B cell (primary cell): ENCODE results near the gene PTPN5. TPM values are rescaled to one million over a fixed set of nuclear protein-coding genes. Genes with fewer than 3 reads are reported as not detected.

Source experiments
- ATAC-seq: fragments of 200-7000 bp; cut with Tn5 transposase; one replicate; pipeline ENCODE4 v1.10.0; 2021; ENCODE audit warnings: low read depth, mild to moderate bottlenecking, moderate number of reproducible peaks, moderate library complexity
- CTCF ChIA-PET: fragments of 350-600 bp; sonication (Branson Sonifier 250); formaldehyde crosslinking; loops from one replicate; lab custom pipeline; 2021; ENCODE audit warnings: antibody characterized with exemption, inconsistent platforms; lab: Charles Lee
- POLR2A ChIA-PET: fragments of 350-600 bp; sonication (Branson Sonifier 250); formaldehyde crosslinking; loops from one replicate; lab custom pipeline; 2021; ENCODE audit warnings: antibody characterized with exemption; lab: Charles Lee
- DNase-seq: peaks from one replicate; pipeline ENCODE4 v3.0.0; 2013
- H2AFZ ChIP-seq: 2 replicates; pipeline ENCODE4 v1.6.1; 2012; ENCODE audit warnings: mild to moderate bottlenecking, low read depth, low read length; ENCODE audit not compliant: insufficient read depth, poor library complexity, severe bottlenecking
- H3K27ac ChIP-seq, 2 donors: 1 replicate in 1 of 2; 2 replicates in 1 of 2; pipeline ENCODE4 v1.5.1; 2012 to 2013; ENCODE audit warnings: low read length in 2 of 2, mild to moderate bottlenecking in 2 of 2, moderate library complexity in 1 of 2
- H3K27me3 ChIP-seq, 4 experiments: fragments of 200-600 bp in 1 of 4; sonication (generic) in 1 of 4; replicated peaks in 1 of 4; 1 replicate in 2 of 4; 2 replicates in 2 of 4; pipeline versions ENCODE4 v1.6.1 to v1.7.0; 2013 to 2016; ENCODE audit warnings: low read length in 3 of 4, mild to moderate bottlenecking in 2 of 4, mixed read lengths in 1 of 4, moderate library complexity in 1 of 4; ENCODE audit not compliant: insufficient read depth in 4 of 4, control insufficient read depth in 3 of 4; ENCODE audit errors: control extremely low read depth in 1 of 4
- H3K36me3 ChIP-seq, 2 experiments: replicated peaks in 1 of 2; 1 replicate in 1 of 2; 2 replicates in 1 of 2; pipeline versions ENCODE4 v1.6.1 to v1.7.1; 2013; ENCODE audit warnings: low read length in 1 of 2; ENCODE audit not compliant: insufficient read depth in 2 of 2, control insufficient read depth in 1 of 2; ENCODE audit errors: control extremely low read depth in 1 of 2, extremely low read depth in 1 of 2
- H3K4me1 ChIP-seq, 2 donors: fragments of 200-600 bp in 1 of 2; sonication (generic) in 1 of 2; 1 replicate in 1 of 2; 2 replicates in 1 of 2; pipeline versions ENCODE4 v1.5.1 to v1.6.1; 2013 to 2017; ENCODE audit warnings: low read length in 2 of 2; ENCODE audit not compliant: control insufficient read depth in 2 of 2, insufficient read depth in 2 of 2
- H3K4me2 ChIP-seq: replicated peaks from 2 replicates; pipeline ENCODE3; 2012; ENCODE audit warnings: mild to moderate bottlenecking, low read depth, low read length; ENCODE audit not compliant: poor library complexity, severe bottlenecking
- H3K4me3 ChIP-seq, 5 experiments: fragments of 200-600 bp in 1 of 5; sonication (generic) in 1 of 5; 1 replicate in 3 of 5; 2 replicates in 2 of 5; pipeline versions ENCODE4 v1.5.1 to v1.7.0; 2011 to 2016; ENCODE audit warnings: low read length in 4 of 5, mild to moderate bottlenecking in 4 of 5, low read depth in 2 of 5, control low read depth in 1 of 5, moderate library complexity in 1 of 5; ENCODE audit not compliant: insufficient read depth in 1 of 5; ENCODE audit errors: control extremely low read depth in 1 of 5, extremely low read depth in 1 of 5
- H3K79me2 ChIP-seq: fragments of 200-600 bp; sonication (generic); one replicate; pipeline ENCODE4 v1.6.0; 2016; ENCODE audit warnings: low read length; ENCODE audit not compliant: control insufficient read depth, insufficient read depth
- H3K9ac ChIP-seq: fragments of 200-600 bp; sonication (generic); 2 replicates; pipeline ENCODE4 v1.6.1; 2017; ENCODE audit warnings: mild to moderate bottlenecking, low read length, moderate library complexity
- H3K9me3 ChIP-seq, 3 donors: one replicate each; pipeline versions ENCODE4 v1.6.1 to v1.7.1; 2013; ENCODE audit warnings: low read length in 2 of 3; ENCODE audit not compliant: control insufficient read depth in 2 of 3, insufficient read depth in 1 of 3; ENCODE audit errors: control extremely low read depth in 1 of 3
- H4K20me1 ChIP-seq: 2 replicates; pipeline ENCODE4 v1.6.0; 2012; ENCODE audit warnings: mild to moderate bottlenecking, low read length; ENCODE audit not compliant: insufficient read depth, control insufficient read depth, poor library complexity, severe bottlenecking
- H3K27ac Mint-ChIP-seq: one replicate; pipeline ENCODE4 v1.8.0; 2021; ENCODE audit warnings: mixed read lengths
- H3K27me3 Mint-ChIP-seq: one replicate; pipeline ENCODE4 v1.8.0; 2021; ENCODE audit warnings: mixed read lengths
- H3K4me1 Mint-ChIP-seq: one replicate; pipeline ENCODE4 v1.8.0; 2021; ENCODE audit warnings: mixed read lengths
- H3K4me3 Mint-ChIP-seq: one replicate; pipeline ENCODE4 v1.8.0; 2021; ENCODE audit warnings: mixed read lengths
- H3K9me3 Mint-ChIP-seq: one replicate; pipeline ENCODE4 v1.8.0; 2022; ENCODE audit warnings: mixed read lengths; ENCODE audit not compliant: insufficient read depth
- EZH2 ChIP-seq: IDR thresholded peaks from 2 replicates; pipeline ENCODE4 v1.6.1; 2012; ENCODE audit warnings: borderline replicate concordance, low read depth, mild to moderate bottlenecking, moderate library complexity, low read length; ENCODE audit not compliant: insufficient read depth, poor library complexity, severe bottlenecking
- WGBS: methylation state at CpG from one replicate; pipeline ENCODE4 v1.1.5; 2013; ENCODE audit warnings: missing lambda C conversion rate; ENCODE audit not compliant: insufficient coverage; 5-methylcytosine and 5-hydroxymethylcytosine counted together
- intact Hi-C: fragments of 100-400 bp; cut with micrococcal nuclease; formaldehyde crosslinking; loops from one replicate; pipeline ENCODE4 v1.10.0; 2022
- polyA minus RNA-seq: library from RNA; depleted of rRNA, polyadenylated mRNA; stranded (reverse); fragments of >200 nt; gene quantifications from 2 replicates; pipeline ENCODE4 v1.2.3, GENCODE V29; 2012
- polyA plus RNA-seq: library from polyadenylated mRNA; depleted of rRNA; stranded (reverse); fragments of >200 nt; gene quantifications from 2 replicates; pipeline ENCODE4 v1.2.3, GENCODE V29; 2012
- total RNA-seq, 2 donors: library from RNA; stranded (reverse); fragments of 120-200 nt in 1 of 2; gene quantifications; 1 replicate in 1 of 2; 2 replicates in 1 of 2; pipeline versions ENCODE4 v1.2.3 to v1.2.4, GENCODE V29; 2013 to 2022
- TF ChIP-seq, protein P1 (sequence below): fragments of 200-600 bp; IDR thresholded peaks from one replicate; pipeline ENCODE4 v1.8.0; 2022; ENCODE audit warnings: antibody characterized with exemption, mild to moderate bottlenecking

The PTPN5 gene
- total RNA-seq (not detected in 2 replicates), polyA plus RNA-seq (not detected in 2 replicates), polyA minus RNA-seq (not detected in 2 replicates)
- total RNA-seq (2013): not detected

- H3K4me2 ChIP-seq: peak within 1 kb of the TSS; percentile 30
- Mint-ChIP-seq H3K9me3 (no peaks in the 10 kb centered on the region), H3K4me1 (peaks cover 8% of the 10 kb centered on the region), H3K4me3 (no peak within 1 kb of the TSS), H3K27ac (no peak within 1 kb of the TSS), H3K27me3 (peaks cover 56% of the 10 kb centered on the region)
- ChIA-PET POLR2A (no interaction called here), CTCF (interaction anchor here (0.6 kb wide), 1 partner anchor 225 kb away, joined by 3 read pairs; no protein-coding TSS in a partner anchor)
- no peaks in the 10 kb centered on the region for H3K36me3 ChIP-seq
- H3K9ac ChIP-seq: no peak within 1 kb of the TSS
- WGBS: 4% methylated on average over 93 of the region's 94 CpGs
- H3K27me3 ChIP-seq: peaks cover 0 to 37% (median 7%) of the 10 kb centered on the region in 4 experiments
- intact Hi-C loops: no loop called here
- H3K9me3 ChIP-seq: no peaks in the 10 kb centered on the region
- peaks cover 0 to 3% of the 10 kb centered on the region in 2 donors for H3K4me1 ChIP-seq
- H4K20me1 ChIP-seq: no peaks in the 10 kb centered on the region
- DNase-seq (no peak), ATAC-seq (no peak)
- no peak within 1 kb of the TSS for H2AFZ ChIP-seq
- H3K79me2 ChIP-seq: no peaks in the 10 kb centered on the region
- no peak within 1 kb of the TSS for H3K4me3 ChIP-seq
- no peak for TF ChIP-seq EZH2
- TF ChIP-seq, protein P1, sequence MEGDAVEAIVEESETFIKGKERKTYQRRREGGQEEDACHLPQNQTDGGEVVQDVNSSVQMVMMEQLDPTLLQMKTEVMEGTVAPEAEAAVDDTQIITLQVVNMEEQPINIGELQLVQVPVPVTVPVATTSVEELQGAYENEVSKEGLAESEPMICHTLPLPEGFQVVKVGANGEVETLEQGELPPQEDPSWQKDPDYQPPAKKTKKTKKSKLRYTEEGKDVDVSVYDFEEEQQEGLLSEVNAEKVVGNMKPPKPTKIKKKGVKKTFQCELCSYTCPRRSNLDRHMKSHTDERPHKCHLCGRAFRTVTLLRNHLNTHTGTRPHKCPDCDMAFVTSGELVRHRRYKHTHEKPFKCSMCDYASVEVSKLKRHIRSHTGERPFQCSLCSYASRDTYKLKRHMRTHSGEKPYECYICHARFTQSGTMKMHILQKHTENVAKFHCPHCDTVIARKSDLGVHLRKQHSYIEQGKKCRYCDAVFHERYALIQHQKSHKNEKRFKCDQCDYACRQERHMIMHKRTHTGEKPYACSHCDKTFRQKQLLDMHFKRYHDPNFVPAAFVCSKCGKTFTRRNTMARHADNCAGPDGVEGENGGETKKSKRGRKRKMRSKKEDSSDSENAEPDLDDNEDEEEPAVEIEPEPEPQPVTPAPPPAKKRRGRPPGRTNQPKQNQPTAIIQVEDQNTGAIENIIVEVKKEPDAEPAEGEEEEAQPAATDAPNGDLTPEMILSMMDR: no peak
- no peak within 1 kb of the TSS for H3K27ac ChIP-seq
These were observed at the start of gene PTPN5 for GRCh38 chr11:18791207-18791968. Gene PTPN5 (minus strand): TSS chr11:18791798. CDS start chr11:18771958, 19,840 bp downstream.

DNA sequence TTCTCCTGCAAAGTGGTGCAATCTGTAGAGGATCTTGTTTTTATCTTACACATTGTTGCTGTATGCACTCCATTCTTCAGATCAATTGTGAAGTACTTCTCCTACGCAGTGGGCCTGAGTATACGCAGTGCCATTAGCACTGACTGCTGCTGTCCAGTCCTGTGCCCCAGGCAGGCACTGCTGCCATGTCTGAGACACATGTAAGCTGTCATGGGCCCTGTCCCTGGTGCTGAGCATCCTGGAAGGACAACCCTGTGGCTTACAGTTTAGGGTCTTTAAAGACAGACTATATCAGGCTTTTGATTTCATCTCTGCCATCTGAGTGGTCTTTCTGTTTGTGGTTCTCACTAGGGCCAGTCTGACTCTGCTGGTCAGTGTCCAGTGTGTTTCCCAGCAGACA is 44.8 kb upstream of the PTPN5 start:
- 82% methylated on average over 2 of the region's 2 CpGs for WGBS

More for the DNA sequence above, 44.8 kb upstream of the PTPN5 start:
- H3K4me1 ChIP-seq: no peaks in the 10 kb centered on the region
- H3K36me3 ChIP-seq: no peaks in the 10 kb centered on the region
- no peak overlapping the region for H3K4me2 ChIP-seq
- peaks cover 0 to 17% (median 2%) of the 10 kb centered on the region in 3 donors for H3K9me3 ChIP-seq
- no peak overlapping the region for H3K9ac ChIP-seq
- POLR2A ChIA-PET: no interaction called here
- no peak for ATAC-seq
- DNase-seq: no peak
- Mint-ChIP-seq H3K4me1 (no peaks in the 10 kb centered on the region), H3K27me3 (peaks cover 41% of the 10 kb centered on the region), H3K9me3 (peaks cover 9% of the 10 kb centered on the region), H3K27ac (no peak overlapping the region), H3K4me3 (no peak overlapping the region)
- TF ChIP-seq EZH2: no peak
- TF ChIP-seq, protein P1: no peak
- intact Hi-C loops: no loop called here
- H2AFZ ChIP-seq: no peak overlapping the region
- H3K4me3 ChIP-seq: no peak overlapping the region
- no peaks in the 10 kb centered on the region for H4K20me1 ChIP-seq
- H3K27me3 ChIP-seq: peaks cover 0 to 24% (median 11%) of the 10 kb centered on the region in 4 experiments
- H3K79me2 ChIP-seq: no peaks in the 10 kb centered on the region
- CTCF ChIA-PET: no interaction called here
- H3K27ac ChIP-seq: no peak overlapping the region
